ENCODE results near the gene EEF2K.

DNA sequence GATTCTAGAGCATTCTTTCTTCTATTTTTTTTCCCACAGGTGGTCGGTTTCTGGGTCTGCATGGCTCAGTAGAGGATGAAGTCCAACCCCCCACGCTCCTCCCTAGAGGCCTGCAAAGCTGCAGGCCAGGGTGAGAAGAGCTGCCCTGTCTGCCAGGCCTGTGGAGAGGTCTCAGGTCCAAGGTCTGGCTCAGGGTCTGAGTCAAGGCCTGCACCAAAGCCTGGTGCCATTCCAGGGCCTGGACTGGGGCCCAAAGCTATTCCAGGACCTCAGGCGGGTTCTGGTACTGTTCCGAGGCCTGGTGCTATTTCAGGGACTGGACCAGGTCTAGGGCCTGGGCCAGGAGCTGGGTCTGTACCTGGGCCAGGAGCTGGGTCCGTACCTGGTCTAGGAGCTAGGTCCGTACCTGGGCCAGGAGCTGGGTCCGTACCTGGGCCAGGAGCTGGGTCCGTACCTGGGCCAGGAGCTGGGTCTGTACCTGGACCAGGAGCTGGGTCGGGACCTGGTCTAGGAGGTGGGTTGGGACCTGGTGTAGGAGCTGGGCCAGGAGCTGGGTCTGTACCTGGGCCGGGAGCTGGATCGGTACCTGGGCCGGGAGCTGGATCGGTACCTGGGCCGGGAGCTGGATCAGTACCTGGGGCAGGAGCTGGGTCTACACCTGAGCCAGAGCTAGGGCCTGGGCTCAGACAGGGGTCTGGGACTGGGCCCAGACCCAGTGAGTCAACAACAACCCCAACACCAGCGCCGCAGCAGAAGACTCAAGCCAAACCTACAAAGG, 40.4 kb upstream of the EEF2K start:
- TF ChIP-seq, protein P1, sequence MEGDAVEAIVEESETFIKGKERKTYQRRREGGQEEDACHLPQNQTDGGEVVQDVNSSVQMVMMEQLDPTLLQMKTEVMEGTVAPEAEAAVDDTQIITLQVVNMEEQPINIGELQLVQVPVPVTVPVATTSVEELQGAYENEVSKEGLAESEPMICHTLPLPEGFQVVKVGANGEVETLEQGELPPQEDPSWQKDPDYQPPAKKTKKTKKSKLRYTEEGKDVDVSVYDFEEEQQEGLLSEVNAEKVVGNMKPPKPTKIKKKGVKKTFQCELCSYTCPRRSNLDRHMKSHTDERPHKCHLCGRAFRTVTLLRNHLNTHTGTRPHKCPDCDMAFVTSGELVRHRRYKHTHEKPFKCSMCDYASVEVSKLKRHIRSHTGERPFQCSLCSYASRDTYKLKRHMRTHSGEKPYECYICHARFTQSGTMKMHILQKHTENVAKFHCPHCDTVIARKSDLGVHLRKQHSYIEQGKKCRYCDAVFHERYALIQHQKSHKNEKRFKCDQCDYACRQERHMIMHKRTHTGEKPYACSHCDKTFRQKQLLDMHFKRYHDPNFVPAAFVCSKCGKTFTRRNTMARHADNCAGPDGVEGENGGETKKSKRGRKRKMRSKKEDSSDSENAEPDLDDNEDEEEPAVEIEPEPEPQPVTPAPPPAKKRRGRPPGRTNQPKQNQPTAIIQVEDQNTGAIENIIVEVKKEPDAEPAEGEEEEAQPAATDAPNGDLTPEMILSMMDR (IDR thresholded peaks at IDR 0.05 in 4 of 5, conservative IDR thresholded peaks at IDR 0.05 in 1 of 5) = no peak
- no peak for TF ChIP-seq POLR2A (IDR thresholded peaks at IDR 0.05)

All from gastrocnemius medialis (tissue), 4 donors.